Fibroblast of the aortic adventitia (primary cell): ENCODE data around the gene DRAM2. TPM values are rescaled to one million over a fixed set of nuclear protein-coding genes. Genes with fewer than 3 reads are reported as not detected.

Source experiments
- DNase-seq: peaks from one replicate; pipeline ENCODE4 v3.0.0-alpha.2; 2010; ENCODE audit warnings: low read depth
- H3K4me3 ChIP-seq: 2 replicates; pipeline ENCODE4 v1.5.1; 2011; ENCODE audit warnings: low read depth, mild to moderate bottlenecking, control low read depth, low read length, moderate library complexity
- CTCF ChIP-seq: IDR thresholded peaks from 2 replicates; pipeline ENCODE4 v1.5.1; 2011; ENCODE audit warnings: mild to moderate bottlenecking, low read length, control low read depth, inconsistent platforms; ENCODE audit not compliant: insufficient read depth
- total RNA-seq: library from RNA; depleted of rRNA; stranded (reverse); fragments of >200 nt; gene quantifications from 2 replicates; pipeline ENCODE4 v1.2.3, GENCODE V29; 2012; ENCODE audit warnings: low replicate concordance

Gene DRAM2
- total RNA-seq, 1 donor = 60.9 TPM

- DNase-seq = no peak
- H3K4me3 ChIP-seq = no peak overlapping the region
- no peak for TF ChIP-seq CTCF
These were observed 35.5 kb upstream of the DRAM2 start for GRCh38 chr1:111175349-111175748.

- H3K4me3 ChIP-seq = no peak overlapping the region
- no peak for DNase-seq
- no peak for TF ChIP-seq CTCF
These were observed 34.2 kb upstream of the DRAM2 start for GRCh38 chr1:111174070-111174469.

GRCh38 chr1:111172463-111172862, 32.6 kb upstream of the DRAM2 start:
- no peak overlapping the region for H3K4me3 ChIP-seq
- DNase-seq = no peak
- TF ChIP-seq CTCF = no peak

GRCh38 chr1:111164151-111164550, 24.3 kb upstream of the DRAM2 start:
- H3K4me3 ChIP-seq = no peak overlapping the region
- no peak for DNase-seq
- no peak for TF ChIP-seq CTCF

GRCh38 chr1:111163363-111163762, 23.5 kb upstream of the DRAM2 start:
- no peak for DNase-seq
- no peak for TF ChIP-seq CTCF
- no peak overlapping the region for H3K4me3 ChIP-seq

- TF ChIP-seq CTCF = no peak
- DNase-seq = no peak
- no peak overlapping the region for H3K4me3 ChIP-seq
These were observed 22.6 kb upstream of the DRAM2 start for GRCh38 chr1:111162488-111162880.

GRCh38 chr1:111161843-111162487, 22.1 kb upstream of the DRAM2 start:
- peak; percentile 48 for DNase-seq
- no peak for TF ChIP-seq CTCF
- H3K4me3 ChIP-seq = no peak overlapping the region
